NB4 (cell line): ENCODE results near the gene VPS37D.
"Not testable (repeated sequence)": the region's sequence is repeated elsewhere in the genome, so short reads cannot be mapped to it uniquely, and the experiment has no call there.

Source experiments
- DNase-seq: peaks from one replicate; pipeline ENCODE4 v3.0.0; 2010; ENCODE audit warnings: low read depth
- H3K4me3 ChIP-seq: one replicate; pipeline ENCODE4 v1.5.1; 2011; ENCODE audit warnings: mild to moderate bottlenecking, low read depth, low read length, moderate library complexity
- MYC ChIP-seq: IDR thresholded peaks from 2 replicates; pipeline ENCODE4 v1.6.1; 2011; ENCODE audit warnings: low read depth, low read length
- POLR2A ChIP-seq: IDR thresholded peaks from 2 replicates; pipeline ENCODE4 v1.6.1; 2011; ENCODE audit warnings: mild to moderate bottlenecking; ENCODE audit not compliant: insufficient read length; ENCODE audit errors: extremely low read depth
- TF ChIP-seq, protein P1 (sequence below): IDR thresholded peaks from 2 replicates; pipeline ENCODE4 v1.6.1; 2011; ENCODE audit warnings: low read depth, low read length
- TF ChIP-seq, protein P2 (sequence below): IDR thresholded peaks from one replicate; pipeline ENCODE4 v1.5.1; 2012; ENCODE audit warnings: low read depth, low read length

The VPS37D gene

DNA sequence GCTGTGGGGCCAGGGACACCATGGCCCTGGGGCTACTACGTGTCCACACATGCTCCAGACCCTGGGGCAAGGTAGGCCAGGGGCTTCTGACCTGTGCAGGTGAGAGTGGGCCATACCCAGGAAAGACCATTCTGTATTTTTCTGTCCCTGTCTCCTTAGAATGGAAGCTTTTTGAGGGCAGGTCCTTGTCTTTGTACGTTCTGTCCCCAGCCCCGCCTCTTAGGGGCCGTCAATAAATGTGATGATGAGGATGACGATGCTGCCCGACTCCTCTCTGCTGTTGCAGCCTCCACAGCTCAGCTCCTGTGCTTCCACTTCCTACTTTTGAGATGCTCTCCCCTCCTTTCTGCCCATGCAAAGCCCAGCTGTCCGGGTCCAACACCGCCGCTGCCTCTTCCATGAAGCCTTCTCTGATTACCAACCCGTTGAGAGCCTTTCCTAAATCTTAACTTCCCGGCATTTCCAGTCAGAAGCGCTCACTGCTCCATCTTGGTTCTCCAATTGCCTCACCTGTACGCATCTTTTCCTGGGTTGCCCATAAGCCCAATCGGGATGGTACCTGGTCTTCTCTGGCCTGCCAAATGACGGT, 4.3 kb downstream of the VPS37D start:
- H3K4me3 ChIP-seq, result no peak overlapping the region
- DNase-seq, result no peak
- TF ChIP-seq MYC, result no peak
- TF ChIP-seq, protein P1, sequence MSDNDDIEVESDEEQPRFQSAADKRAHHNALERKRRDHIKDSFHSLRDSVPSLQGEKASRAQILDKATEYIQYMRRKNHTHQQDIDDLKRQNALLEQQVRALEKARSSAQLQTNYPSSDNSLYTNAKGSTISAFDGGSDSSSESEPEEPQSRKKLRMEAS, result no peak

DNA sequence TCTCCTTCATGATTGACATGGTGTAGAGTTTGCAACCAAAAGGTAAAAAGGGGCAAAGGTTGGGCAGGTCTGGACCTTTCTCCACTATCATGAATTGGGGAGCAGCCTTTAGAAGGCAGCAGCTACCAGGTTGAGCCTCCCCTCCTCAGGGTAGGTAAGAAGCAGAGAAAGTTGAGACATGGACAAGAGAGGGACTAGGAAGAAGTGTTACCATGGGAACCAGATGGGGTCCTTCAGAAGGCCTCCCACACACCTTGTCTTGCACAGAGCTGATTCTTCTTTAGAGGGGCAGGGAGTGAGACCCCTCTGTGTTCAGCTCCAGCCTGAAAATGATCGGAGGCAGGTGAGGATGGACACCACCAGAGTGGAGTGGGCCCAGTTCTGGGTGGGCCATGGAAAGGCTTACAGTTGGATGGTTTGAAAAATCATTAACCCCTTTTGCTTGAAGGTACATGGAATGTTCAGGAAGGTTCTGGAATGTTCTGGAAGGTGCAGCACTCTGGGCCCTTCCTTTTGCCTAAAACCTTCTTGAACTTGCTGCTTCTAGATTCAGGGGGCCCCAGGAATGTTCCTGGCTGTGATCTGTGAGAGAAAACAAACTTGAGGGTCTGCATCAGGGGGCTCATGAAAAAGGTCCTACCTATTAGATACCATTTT, 7.0 kb downstream of the VPS37D start:
- no peak overlapping the region for H3K4me3 ChIP-seq
- DNase-seq, result no peak
- TF ChIP-seq POLR2A, result no peak
- TF ChIP-seq, protein P1, result no peak
- no peak for TF ChIP-seq MYC
- TF ChIP-seq, protein P2, sequence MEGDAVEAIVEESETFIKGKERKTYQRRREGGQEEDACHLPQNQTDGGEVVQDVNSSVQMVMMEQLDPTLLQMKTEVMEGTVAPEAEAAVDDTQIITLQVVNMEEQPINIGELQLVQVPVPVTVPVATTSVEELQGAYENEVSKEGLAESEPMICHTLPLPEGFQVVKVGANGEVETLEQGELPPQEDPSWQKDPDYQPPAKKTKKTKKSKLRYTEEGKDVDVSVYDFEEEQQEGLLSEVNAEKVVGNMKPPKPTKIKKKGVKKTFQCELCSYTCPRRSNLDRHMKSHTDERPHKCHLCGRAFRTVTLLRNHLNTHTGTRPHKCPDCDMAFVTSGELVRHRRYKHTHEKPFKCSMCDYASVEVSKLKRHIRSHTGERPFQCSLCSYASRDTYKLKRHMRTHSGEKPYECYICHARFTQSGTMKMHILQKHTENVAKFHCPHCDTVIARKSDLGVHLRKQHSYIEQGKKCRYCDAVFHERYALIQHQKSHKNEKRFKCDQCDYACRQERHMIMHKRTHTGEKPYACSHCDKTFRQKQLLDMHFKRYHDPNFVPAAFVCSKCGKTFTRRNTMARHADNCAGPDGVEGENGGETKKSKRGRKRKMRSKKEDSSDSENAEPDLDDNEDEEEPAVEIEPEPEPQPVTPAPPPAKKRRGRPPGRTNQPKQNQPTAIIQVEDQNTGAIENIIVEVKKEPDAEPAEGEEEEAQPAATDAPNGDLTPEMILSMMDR, result no peak

DNA sequence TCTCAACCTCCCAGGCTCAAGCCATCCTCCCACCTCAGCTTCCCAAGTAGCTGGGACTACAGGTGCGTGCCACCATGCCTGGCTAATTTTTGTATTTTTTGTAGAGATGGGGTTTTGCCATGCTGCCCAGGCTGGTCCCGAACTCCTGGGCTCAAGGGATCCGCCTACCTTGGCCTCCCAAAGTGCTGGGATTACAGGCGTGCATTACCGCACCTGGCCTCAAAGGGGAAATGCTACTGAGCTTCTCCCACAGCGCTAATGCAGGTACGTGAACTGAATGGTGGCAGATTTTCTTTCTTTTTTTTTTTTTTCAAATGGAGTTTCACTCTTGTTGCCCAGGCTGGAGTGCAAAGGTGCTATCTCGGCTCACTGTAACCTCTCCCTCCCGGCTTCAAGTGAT, 8.4 kb downstream of the VPS37D start:
- not testable (repeated sequence) for H3K4me3 ChIP-seq, DNase-seq

DNA sequence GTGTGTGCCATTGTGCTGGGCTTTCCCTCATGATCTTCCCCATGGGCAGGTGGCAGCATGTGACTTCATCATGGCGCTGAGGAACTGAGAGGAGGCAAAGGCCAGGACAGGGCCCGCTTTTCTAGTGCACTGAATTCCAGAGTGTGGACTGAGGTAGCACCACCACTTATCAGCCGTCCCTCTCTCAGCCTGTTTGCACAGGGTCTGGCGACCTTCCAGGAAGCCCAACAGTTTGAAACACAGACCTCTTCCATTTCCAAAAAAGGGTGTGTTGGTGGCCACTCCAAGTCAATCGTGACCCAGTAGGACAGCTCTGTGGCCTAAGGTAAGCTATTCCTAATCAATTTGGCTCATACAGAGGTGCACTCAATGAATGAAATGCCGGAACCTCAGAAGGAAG, 11.2 kb downstream of the VPS37D start:
- DNase-seq, result no peak
- TF ChIP-seq MYC, result no peak
- TF ChIP-seq, protein P2, result no peak
- no peak for TF ChIP-seq POLR2A
- TF ChIP-seq, protein P1, result no peak
- H3K4me3 ChIP-seq, result no peak overlapping the region

DNA sequence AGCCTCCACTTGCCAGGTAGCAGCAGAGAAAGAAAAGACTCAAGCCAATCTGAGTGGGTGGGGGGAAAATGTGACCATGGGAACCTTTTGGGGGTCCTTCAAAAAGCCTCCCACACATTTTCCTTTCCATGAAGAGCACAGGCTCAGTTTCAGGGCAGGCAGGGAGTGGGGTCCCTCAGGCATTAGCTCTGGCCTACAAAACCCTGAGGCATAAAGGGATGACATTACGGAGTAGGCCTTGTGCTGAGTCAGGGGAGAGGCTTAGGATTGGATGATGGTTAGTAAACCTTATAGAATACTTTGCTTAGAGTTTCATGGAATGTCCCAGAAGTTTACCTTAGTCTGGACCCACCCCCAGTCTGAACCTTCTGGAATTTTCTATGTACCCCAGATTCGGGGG, 12.1 kb downstream of the VPS37D start:
- no peak for DNase-seq
- TF ChIP-seq, protein P2, result no peak
- TF ChIP-seq, protein P1, result no peak
- no peak for TF ChIP-seq MYC
- no peak for TF ChIP-seq POLR2A

DNA sequence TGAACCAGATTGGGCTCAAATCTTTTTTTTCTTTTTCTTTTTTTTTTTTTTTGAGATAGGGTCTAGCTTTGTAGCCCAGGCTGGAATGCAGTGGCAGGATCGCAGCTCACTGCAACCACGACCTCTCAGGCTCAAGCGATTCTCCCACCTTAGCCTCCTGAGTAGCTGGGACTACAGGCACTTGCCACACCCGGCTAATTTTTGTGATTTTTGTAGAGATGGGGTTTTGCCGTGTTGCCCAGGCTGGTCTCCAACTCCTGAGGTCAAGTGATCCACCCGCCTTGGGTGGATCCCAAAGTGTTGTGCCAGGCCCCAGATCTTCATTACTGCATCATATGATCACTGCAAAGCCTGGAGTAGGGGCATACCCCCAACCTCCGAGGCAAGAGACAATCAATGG, 12.9 kb downstream of the VPS37D start:
- TF ChIP-seq, protein P2, result no peak
- TF ChIP-seq MYC (no peak), POLR2A (no peak)
- TF ChIP-seq, protein P1, result no peak
- H3K4me3 ChIP-seq, result no peak overlapping the region
- no peak for DNase-seq

More for the DNA sequence above, 12.1 kb downstream of the VPS37D start:
- H3K4me3 ChIP-seq, result no peak overlapping the region

DNA sequence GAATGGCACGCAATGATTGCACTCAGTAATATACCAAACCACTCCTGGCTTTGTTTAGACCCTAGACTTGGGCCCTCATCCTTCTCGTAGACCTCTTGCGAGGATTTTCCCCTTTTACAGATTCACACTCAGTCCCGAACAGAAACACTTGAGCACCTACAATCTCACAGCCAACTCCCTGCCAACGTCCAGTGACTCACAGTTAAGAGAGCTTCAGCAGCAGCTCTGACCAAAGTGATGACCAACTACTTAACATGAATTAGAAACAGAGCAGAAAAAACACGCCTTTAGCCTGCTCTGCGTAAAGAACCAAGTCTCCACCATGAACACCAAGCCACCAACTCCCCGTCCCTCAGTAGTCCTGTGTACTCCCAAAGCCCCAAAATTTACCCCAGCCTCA, 13.4 kb downstream of the VPS37D start:
- TF ChIP-seq POLR2A (no peak), MYC (no peak)
- TF ChIP-seq, protein P1, result no peak
- TF ChIP-seq, protein P2, result no peak
- no peak overlapping the region for H3K4me3 ChIP-seq
- DNase-seq, result no peak
